ENCODE measurements around the gene EWSR1. TPM values are rescaled to one million over a fixed set of nuclear protein-coding genes. Genes with fewer than 3 reads are reported as not detected.
A peak's percentile ranks its signal among the peaks of the same experiment; 100 is the strongest.

EWSR1 gene
- total RNA-seq, 1 donor = 139 TPM

DNA sequence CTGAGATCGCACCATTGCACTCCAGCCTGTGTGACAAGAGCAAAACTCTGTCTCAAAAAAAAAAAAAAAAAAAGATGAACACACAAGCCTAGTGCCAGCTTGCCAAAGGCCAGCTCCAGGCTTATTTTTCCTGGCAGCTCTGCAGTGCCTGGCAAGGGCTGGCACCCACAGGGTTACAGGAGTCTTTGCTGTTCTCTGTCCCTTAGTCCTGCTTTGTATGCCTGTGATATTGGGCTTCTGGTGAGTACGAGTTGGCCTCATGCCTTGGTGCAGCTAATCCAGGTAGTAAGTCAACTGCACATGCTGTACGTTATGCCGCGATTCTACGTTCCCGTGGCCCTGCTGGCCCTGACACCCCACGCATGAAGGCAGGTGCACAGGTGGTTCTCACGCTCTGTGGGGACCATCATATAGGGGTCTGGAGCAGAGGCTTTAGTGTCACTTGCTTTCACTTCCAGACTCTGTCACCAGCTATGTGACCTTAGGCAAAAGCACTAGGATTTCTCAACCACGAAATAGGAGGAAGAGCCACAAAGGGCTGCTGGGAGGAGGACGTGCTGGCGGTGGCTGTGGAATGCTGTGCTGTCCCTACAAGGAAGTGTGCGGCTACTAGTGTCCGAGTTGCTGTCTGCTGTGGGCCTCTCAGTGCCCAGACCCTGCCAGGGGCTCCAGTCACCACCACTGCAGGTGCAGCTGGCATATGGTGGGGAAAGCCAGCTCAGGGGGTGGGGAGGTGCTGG, 68.9 kb downstream of the EWSR1 start:
- DNase-seq (ENCODE audit: insufficient read length, low spot score, missing footprints) = peak; percentile 61
- Histone ChIP-seq H4K20me1 (ENCODE audit: insufficient read depth, low read length) (peaks cover 4% of the 10 kb centered on the region), H3K27me3 (ENCODE audit: insufficient read depth, low read length) (no peaks in the 10 kb centered on the region), H3K4me2 (ENCODE audit: insufficient read depth, low read length) (no peak overlapping the region), H2AFZ (ENCODE audit: low read length) (no peak overlapping the region), H3K4me3 (ENCODE audit: insufficient read depth, low read length) (no peak overlapping the region), H3K9me3 (ENCODE audit: low read depth, low read length) (no peaks in the 10 kb centered on the region), H3K79me2 (ENCODE audit: insufficient read depth, low read length) (no peaks in the 10 kb centered on the region), H3K36me3 (ENCODE audit: insufficient read depth, low read length) (peaks cover 46% of the 10 kb centered on the region), H3K27ac (ENCODE audit: low read depth, low read length) (no peak overlapping the region), H3K4me1 (ENCODE audit: insufficient read depth, low read length) (no peaks in the 10 kb centered on the region)
- TF ChIP-seq, protein P1, sequence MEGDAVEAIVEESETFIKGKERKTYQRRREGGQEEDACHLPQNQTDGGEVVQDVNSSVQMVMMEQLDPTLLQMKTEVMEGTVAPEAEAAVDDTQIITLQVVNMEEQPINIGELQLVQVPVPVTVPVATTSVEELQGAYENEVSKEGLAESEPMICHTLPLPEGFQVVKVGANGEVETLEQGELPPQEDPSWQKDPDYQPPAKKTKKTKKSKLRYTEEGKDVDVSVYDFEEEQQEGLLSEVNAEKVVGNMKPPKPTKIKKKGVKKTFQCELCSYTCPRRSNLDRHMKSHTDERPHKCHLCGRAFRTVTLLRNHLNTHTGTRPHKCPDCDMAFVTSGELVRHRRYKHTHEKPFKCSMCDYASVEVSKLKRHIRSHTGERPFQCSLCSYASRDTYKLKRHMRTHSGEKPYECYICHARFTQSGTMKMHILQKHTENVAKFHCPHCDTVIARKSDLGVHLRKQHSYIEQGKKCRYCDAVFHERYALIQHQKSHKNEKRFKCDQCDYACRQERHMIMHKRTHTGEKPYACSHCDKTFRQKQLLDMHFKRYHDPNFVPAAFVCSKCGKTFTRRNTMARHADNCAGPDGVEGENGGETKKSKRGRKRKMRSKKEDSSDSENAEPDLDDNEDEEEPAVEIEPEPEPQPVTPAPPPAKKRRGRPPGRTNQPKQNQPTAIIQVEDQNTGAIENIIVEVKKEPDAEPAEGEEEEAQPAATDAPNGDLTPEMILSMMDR (IDR thresholded peaks at IDR 0.05; ENCODE audit: extremely low read depth, low read depth, low read length) = no peak

DNA sequence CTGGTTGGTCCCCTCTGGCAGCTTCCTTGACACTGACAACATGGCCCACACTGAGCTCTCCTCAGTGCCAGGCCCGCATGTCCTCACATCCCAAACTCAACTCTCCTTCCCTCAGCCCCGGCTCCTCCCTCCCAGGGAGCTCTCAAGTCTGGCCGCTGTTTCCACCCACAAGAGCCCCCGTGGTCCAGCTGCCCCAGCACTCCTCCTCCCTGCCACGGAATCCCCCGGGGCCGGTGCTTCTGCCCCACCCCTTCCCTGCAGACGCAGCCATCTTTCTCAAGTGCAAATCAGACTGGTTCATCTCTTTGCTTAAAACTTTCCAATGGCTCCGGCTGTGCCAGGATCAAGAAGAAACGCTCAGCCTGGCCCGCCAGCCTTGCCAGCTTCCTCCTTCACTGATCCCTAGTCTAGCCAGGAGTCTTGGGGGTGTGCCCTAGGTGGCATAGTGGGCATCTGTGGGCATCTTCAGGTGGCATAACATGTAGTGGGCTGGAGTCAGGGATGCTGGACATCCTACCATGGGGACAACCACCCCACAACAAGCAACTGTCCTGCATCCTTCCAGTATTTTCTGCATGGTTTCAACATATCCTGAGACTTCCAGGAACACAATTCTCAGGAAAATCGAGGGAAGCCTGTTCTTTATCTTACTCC, 69.7 kb downstream of the EWSR1 start:
- peaks cover 6% of the 10 kb centered on the region for H4K20me1 ChIP-seq (ENCODE audit: insufficient read depth, low read length)
- no peaks in the 10 kb centered on the region for H3K9me3 ChIP-seq (ENCODE audit: low read depth, low read length)
- H2AFZ ChIP-seq (ENCODE audit: low read length) = no peak overlapping the region
- TF ChIP-seq, protein P1 (IDR thresholded peaks at IDR 0.05; ENCODE audit: extremely low read depth, low read depth, low read length) = no peak
- H3K36me3 ChIP-seq (ENCODE audit: insufficient read depth, low read length) = peaks cover 46% of the 10 kb centered on the region
- H3K27me3 ChIP-seq (ENCODE audit: insufficient read depth, low read length) = no peaks in the 10 kb centered on the region
- no peaks in the 10 kb centered on the region for H3K4me1 ChIP-seq (ENCODE audit: insufficient read depth, low read length)
- H3K27ac ChIP-seq (ENCODE audit: low read depth, low read length) = no peak overlapping the region
- no peak overlapping the region for H3K4me2 ChIP-seq (ENCODE audit: insufficient read depth, low read length)
- no peaks in the 10 kb centered on the region for H3K79me2 ChIP-seq (ENCODE audit: insufficient read depth, low read length)
- DNase-seq (ENCODE audit: insufficient read length, low spot score, missing footprints) = peak; percentile 71
- no peak overlapping the region for H3K4me3 ChIP-seq (ENCODE audit: insufficient read depth, low read length)

DNA sequence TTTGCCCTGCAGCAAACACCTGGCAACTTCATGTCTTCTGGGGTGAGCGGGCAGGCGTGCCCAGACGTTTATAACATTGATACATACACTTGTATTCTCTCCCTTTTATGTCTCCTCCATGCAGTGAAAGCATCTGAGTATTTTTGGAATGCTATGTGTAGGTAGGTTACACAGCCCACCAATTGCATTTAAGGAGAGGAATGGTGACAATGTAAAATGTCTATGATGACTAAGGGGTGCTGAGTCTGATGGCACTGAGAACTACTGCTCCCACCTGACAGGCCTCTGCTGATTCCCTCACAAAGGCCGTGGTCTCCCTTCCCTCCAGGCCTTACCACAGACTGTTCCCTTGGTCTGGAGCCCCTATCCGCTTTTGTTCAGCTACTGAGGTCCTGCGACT, 70.3 kb downstream of the EWSR1 start:
- Histone ChIP-seq H3K4me3 (ENCODE audit: insufficient read depth, low read length) (no peak overlapping the region), H3K36me3 (ENCODE audit: insufficient read depth, low read length) (peaks cover 51% of the 10 kb centered on the region), H4K20me1 (ENCODE audit: insufficient read depth, low read length) (peaks cover 10% of the 10 kb centered on the region), H3K27ac (ENCODE audit: low read depth, low read length) (no peak overlapping the region), H3K4me2 (ENCODE audit: insufficient read depth, low read length) (no peak overlapping the region), H3K4me1 (ENCODE audit: insufficient read depth, low read length) (no peaks in the 10 kb centered on the region), H3K79me2 (ENCODE audit: insufficient read depth, low read length) (no peaks in the 10 kb centered on the region), H3K27me3 (ENCODE audit: insufficient read depth, low read length) (no peaks in the 10 kb centered on the region), H2AFZ (ENCODE audit: low read length) (no peak overlapping the region), H3K9me3 (ENCODE audit: low read depth, low read length) (no peaks in the 10 kb centered on the region)
- TF ChIP-seq, protein P1 (IDR thresholded peaks at IDR 0.05; ENCODE audit: extremely low read depth, low read depth, low read length) = no peak
- peak; percentile 58 for DNase-seq (ENCODE audit: insufficient read length, low spot score, missing footprints)
